ENCODE results near the gene ATP6V1C2. TPM values are rescaled to one million over a fixed set of nuclear protein-coding genes. Genes with fewer than 3 reads are reported as not detected.

The ATP6V1C2 gene
- total RNA-seq, 1 experiment from 2014 or later: 2.0 TPM

DNA sequence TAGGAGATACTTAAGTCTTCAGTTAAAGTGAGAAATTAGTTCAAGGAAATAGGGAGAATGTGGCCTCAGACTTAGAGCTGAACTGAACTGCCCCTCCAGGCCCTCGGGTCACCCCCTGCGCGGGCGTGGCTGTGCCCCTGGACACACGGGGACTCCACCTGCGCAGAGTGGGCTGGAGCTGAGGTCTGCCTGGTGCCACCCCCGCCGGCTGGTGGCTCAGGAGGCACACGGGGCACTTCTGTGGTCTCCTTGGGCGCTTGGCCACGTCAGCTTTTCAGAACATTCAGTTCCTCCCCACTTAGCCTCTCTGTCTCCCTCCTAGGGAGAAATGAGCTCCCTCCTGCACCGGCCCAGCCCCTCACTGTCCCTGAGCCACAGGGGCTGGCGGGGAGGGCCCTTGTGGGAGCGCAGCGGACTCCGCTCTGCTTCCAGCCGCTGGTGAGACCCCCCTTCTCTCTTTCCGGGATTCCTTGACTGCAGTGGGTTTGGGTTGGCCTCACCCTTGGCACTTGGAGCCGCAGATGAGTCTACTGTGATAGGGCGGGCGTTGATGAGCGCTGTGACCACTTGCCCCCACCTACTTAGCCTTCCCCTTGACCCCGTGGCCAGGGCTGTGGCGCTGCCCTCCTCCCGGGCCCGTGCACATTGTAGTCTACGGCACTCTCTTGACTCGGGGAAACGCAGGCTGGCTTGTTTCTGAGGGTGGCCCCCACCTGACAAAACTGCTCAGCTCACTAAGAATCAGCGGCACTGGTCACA, 109.4 kb downstream of the ATP6V1C2 start:
- Histone ChIP-seq H4K20me1 (ENCODE audit: insufficient read depth) (no peaks in the 10 kb centered on the region), H3K4me3 (replicated peaks in 1 of 2; ENCODE audit: low read depth in 1 of 2, low read length in 2 of 2) (no peak overlapping the region), H2AFZ (ENCODE audit: low read depth, low read length, poor library complexity, severe bottlenecking) (no peak overlapping the region), H3K9me3 (ENCODE audit: control insufficient read depth in 1 of 2, insufficient read depth in 1 of 2, low read depth in 1 of 2, low read length in 2 of 2) (no peaks in the 10 kb centered on the region), H3K27me3 (ENCODE audit: insufficient read depth, low read length) (no peaks in the 10 kb centered on the region), H3K79me2 (ENCODE audit: insufficient read depth, low read length) (no peaks in the 10 kb centered on the region), H3K4me1 (ENCODE audit: control insufficient read depth in 1 of 2, insufficient read depth in 2 of 2, low read length in 2 of 2) (peaks cover 0 to 23% of the 10 kb centered on the region in 2 experiments; a peak in 2 of 4 replicates), H3K9me2 (ENCODE audit: insufficient read depth) (no peaks in the 10 kb centered on the region), H3K36me3 (ENCODE audit: control insufficient read depth in 1 of 2, insufficient read depth in 2 of 2, low read length in 2 of 2) (no peaks in the 10 kb centered on the region), H3K9ac (ENCODE audit: low read length) (no peak overlapping the region), H3K4me2 (ENCODE audit: low read length) (no peak overlapping the region), H3K27ac (ENCODE audit: low read depth, low read length) (no peak overlapping the region)
- ChIA-PET RAD21 (ENCODE audit: low non-redundant PET in 1 of 2, low total read pairs in 2 of 2, uncharacterized antibody in 2 of 2, unreplicated experiment in 2 of 2) (interaction anchor here in 1 of 2 experiments (2.3 kb wide), 1 partner anchor 294 kb away, joined by 13 read pairs; no protein-coding TSS in a partner anchor), POLR2A (interaction anchor here (0.9 to 1.1 kb wide), 2 partner anchors 293 to 299 kb away, joined by 3 to 4 read pairs; no protein-coding TSS in a partner anchor), CTCF (interaction anchor here (1.9 to 4.1 kb wide), 2 partner anchors 294 to 300 kb away, joined by 10 to 89 read pairs; a partner anchor contains a TSS)
- TF ChIP-seq, protein P1, sequence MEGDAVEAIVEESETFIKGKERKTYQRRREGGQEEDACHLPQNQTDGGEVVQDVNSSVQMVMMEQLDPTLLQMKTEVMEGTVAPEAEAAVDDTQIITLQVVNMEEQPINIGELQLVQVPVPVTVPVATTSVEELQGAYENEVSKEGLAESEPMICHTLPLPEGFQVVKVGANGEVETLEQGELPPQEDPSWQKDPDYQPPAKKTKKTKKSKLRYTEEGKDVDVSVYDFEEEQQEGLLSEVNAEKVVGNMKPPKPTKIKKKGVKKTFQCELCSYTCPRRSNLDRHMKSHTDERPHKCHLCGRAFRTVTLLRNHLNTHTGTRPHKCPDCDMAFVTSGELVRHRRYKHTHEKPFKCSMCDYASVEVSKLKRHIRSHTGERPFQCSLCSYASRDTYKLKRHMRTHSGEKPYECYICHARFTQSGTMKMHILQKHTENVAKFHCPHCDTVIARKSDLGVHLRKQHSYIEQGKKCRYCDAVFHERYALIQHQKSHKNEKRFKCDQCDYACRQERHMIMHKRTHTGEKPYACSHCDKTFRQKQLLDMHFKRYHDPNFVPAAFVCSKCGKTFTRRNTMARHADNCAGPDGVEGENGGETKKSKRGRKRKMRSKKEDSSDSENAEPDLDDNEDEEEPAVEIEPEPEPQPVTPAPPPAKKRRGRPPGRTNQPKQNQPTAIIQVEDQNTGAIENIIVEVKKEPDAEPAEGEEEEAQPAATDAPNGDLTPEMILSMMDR (IDR thresholded peaks at IDR 0.05 in 2 of 3, conservative IDR thresholded peaks at IDR 0.05 in 1 of 3; ENCODE audit: borderline replicate concordance in 1 of 3, insufficient read depth in 1 of 3, low read depth in 2 of 3, low read length in 2 of 3): no peak
- TF ChIP-seq EZH2 (IDR thresholded peaks at IDR 0.05) (no peak), FOSL1 (IDR thresholded peaks at IDR 0.05; ENCODE audit: low read depth) (no peak), YY1 (IDR thresholded peaks at IDR 0.05; ENCODE audit: extremely low read depth, insufficient replicate concordance, low read depth, low read length) (no peak), EGR1 (IDR thresholded peaks at IDR 0.05; ENCODE audit: low read depth) (no peak), EZH2phosphoT487 (IDR thresholded peaks at IDR 0.05; ENCODE audit: borderline replicate concordance) (no peak), ELF1 (IDR thresholded peaks at IDR 0.05; ENCODE audit: borderline replicate concordance, low read depth) (no peak), POLR2A (IDR thresholded peaks at IDR 0.05; ENCODE audit: borderline replicate concordance, extremely low read depth, insufficient read depth, insufficient read length) (no peak), POLR2AphosphoS5 (IDR thresholded peaks at IDR 0.05; ENCODE audit: low read depth, low read length) (no peak), JUND (IDR thresholded peaks at IDR 0.05) (no peak)
- TF ChIP-seq, protein P2, sequence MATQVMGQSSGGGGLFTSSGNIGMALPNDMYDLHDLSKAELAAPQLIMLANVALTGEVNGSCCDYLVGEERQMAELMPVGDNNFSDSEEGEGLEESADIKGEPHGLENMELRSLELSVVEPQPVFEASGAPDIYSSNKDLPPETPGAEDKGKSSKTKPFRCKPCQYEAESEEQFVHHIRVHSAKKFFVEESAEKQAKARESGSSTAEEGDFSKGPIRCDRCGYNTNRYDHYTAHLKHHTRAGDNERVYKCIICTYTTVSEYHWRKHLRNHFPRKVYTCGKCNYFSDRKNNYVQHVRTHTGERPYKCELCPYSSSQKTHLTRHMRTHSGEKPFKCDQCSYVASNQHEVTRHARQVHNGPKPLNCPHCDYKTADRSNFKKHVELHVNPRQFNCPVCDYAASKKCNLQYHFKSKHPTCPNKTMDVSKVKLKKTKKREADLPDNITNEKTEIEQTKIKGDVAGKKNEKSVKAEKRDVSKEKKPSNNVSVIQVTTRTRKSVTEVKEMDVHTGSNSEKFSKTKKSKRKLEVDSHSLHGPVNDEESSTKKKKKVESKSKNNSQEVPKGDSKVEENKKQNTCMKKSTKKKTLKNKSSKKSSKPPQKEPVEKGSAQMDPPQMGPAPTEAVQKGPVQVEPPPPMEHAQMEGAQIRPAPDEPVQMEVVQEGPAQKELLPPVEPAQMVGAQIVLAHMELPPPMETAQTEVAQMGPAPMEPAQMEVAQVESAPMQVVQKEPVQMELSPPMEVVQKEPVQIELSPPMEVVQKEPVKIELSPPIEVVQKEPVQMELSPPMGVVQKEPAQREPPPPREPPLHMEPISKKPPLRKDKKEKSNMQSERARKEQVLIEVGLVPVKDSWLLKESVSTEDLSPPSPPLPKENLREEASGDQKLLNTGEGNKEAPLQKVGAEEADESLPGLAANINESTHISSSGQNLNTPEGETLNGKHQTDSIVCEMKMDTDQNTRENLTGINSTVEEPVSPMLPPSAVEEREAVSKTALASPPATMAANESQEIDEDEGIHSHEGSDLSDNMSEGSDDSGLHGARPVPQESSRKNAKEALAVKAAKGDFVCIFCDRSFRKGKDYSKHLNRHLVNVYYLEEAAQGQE (IDR thresholded peaks at IDR 0.05; ENCODE audit: low read depth): no peak
- BruUV-seq (replicated peaks): no TSS peak
- ATAC-seq (no peak), DNase-seq (ENCODE audit: low read depth, low spot score) (no peak)
- intact Hi-C loops (cut with micrococcal nuclease): loop anchor here (5.0 to 10.0 kb wide), 3 partner anchors 194 to 751 kb away; no protein-coding TSS in a partner anchor

Measured in HCT116 (cell line).